ES-I3 (cell line): ENCODE results near the gene ARHGAP21.

ENCODE experiments used
- H3K36me3 ChIP-seq: 2 replicates; pipeline ENCODE4 v1.6.1; 2013; ENCODE audit warnings: mild to moderate bottlenecking, low read length, control low read depth, moderate library complexity; ENCODE audit not compliant: insufficient read depth
- H3K4me1 ChIP-seq: 2 replicates; pipeline ENCODE4 v1.6.1; 2013; ENCODE audit warnings: mild to moderate bottlenecking, control low read depth, low read length; ENCODE audit not compliant: insufficient read depth
- H3K9ac ChIP-seq: 2 replicates; pipeline ENCODE4 v1.6.1; 2013; ENCODE audit warnings: low read depth, mild to moderate bottlenecking, low read length, moderate library complexity
- H3K9me3 ChIP-seq: 2 replicates; pipeline ENCODE4 v1.6.1; 2013; ENCODE audit warnings: mild to moderate bottlenecking, low read length, moderate library complexity; ENCODE audit not compliant: control insufficient read depth, insufficient read depth

The ARHGAP21 gene

DNA sequence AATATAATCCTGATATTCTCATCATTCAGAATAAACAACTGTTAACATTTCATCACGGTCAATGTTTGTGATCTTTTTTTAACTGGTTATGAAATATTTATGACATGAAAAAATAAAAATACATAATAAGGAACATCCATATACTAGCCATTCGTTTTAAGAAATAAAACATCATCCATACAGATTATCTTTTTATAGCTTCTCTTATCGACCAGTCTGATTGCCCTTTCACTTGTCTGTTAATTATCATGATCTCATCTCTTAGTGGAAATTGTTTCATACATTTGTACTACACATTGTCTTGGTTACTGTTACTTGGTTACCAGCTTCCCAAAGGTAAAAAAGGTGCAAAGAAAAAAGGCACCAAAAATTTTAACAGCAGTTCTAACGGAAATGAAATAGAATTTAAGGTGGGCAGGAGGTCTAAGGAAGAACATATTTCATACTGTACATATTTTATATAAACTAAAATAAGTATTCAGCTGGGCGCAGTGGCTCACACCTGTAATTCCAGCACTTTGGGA is 8.4 kb downstream of the ARHGAP21 start:
- Histone ChIP-seq H3K4me1 (peaks cover 28% of the 10 kb centered on the region; the same call in 1 of the 2 replicates), H3K36me3 (no peaks in the 10 kb centered on the region), H3K9me3 (no peaks in the 10 kb centered on the region), H3K9ac (no peak overlapping the region)

GRCh38 chr10:24713086-24713485 is 10.6 kb downstream of the ARHGAP21 start:
- Histone ChIP-seq H3K9me3 (no peaks in the 10 kb centered on the region), H3K9ac (no peak overlapping the region), H3K4me1 (peaks cover 15% of the 10 kb centered on the region; the same call in 1 of the 2 replicates), H3K36me3 (no peaks in the 10 kb centered on the region)

DNA sequence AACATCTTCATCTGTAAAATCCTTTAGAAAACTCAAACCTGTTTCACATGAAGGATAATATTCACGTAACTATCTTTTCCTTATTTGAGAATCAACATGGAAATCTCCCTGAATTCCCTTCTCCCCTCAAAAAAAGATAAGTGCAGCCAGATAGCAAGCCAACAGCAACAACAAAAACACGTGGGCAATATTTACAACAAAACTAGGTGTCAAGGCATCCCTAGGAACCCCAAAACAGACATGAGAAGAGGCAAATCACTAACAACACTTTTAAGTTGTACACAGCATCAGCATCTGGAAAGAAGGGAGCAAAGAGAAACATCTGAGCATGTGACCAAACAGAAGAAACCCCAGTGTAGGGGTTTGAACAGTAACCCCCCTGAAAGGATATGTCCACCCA is 12.2 kb downstream of the ARHGAP21 start:
- Histone ChIP-seq H3K9me3 (no peaks in the 10 kb centered on the region), H3K4me1 (peaks cover 10% of the 10 kb centered on the region; the same call in 1 of the 2 replicates), H3K36me3 (no peaks in the 10 kb centered on the region), H3K9ac (no peak overlapping the region)

GRCh38 chr10:24708081-24708480 is 15.6 kb downstream of the ARHGAP21 start:
- Histone ChIP-seq H3K9me3 (no peaks in the 10 kb centered on the region), H3K4me1 (peaks cover 5% of the 10 kb centered on the region; the same call in 1 of the 2 replicates), H3K36me3 (no peaks in the 10 kb centered on the region), H3K9ac (no peak overlapping the region)

DNA sequence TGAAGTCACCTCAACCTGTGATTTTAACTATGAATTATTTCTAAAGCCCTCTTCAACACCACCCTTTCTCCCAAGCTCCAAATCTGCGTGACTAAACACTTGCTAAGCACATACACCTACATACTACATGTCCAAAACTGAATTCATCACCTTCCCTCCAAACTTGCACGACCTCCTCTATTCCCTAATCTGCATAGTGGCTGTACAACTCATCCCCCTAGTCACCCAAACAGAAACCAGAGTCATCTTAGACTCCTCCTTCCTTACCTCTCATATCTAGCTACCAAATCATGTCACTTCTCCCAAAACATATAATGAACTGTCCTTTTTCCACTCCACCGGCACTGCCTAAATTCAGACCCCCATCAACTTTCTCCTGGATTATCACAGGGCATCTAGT is 16.2 kb downstream of the ARHGAP21 start:
- H3K9me3 ChIP-seq: no peaks in the 10 kb centered on the region
- no peaks in the 10 kb centered on the region for H3K36me3 ChIP-seq
- H3K9ac ChIP-seq: no peak overlapping the region
- peaks cover 5% of the 10 kb centered on the region; the same call in 1 of the 2 replicates for H3K4me1 ChIP-seq

DNA sequence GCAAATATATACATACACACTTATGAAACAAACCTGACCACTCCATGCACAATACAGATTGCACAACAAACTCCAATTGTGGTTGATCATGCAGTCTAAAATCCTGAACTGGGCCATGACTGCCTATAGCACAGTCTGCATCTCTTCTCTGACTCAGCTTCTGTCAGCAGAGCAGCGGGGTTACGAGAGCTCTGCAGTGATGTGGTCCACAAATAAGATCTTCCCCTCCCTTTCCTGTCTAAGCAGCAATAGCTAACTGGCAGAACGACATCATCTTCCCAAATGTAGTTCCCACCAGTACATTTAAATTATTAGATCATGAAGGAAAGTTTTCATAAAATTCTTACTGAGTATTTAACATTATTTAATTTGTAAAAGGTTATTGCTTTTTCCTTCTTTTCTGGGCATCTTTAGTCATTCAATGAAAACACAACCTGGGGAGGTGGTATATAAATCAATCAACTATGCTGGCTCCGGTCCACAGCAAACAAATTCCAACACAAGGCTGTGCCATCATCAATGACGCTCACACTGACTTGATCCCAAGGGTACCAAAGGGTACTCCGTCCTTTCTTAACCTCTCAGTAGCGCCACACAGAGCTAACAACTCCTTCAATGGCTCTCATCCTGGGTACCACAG is 17.1 kb downstream of the ARHGAP21 start:
- no peaks in the 10 kb centered on the region for H3K36me3 ChIP-seq
- H3K9me3 ChIP-seq: no peaks in the 10 kb centered on the region
- peaks cover 5% of the 10 kb centered on the region; the same call in 1 of the 2 replicates for H3K4me1 ChIP-seq
- no peak overlapping the region for H3K9ac ChIP-seq

DNA sequence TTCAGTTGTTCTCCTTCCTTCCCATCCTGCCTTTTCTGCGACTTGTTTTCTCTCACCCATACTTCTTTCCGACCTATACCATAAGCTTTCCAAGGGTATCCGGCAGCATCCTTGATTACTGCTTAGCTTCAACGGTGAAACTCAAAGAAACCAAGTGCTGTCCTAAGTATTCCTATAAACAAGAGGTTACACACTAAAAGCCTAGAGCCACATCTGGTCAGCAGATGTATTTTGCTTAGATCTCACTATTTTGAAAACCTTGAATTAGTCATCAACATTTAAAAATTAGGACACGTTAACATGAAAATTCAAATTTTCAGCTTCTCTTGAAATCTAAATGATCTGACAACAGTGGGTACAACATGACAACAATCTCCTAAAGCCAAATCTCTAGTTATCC is 20.0 kb downstream of the ARHGAP21 start:
- Histone ChIP-seq H3K36me3 (no peaks in the 10 kb centered on the region), H3K9me3 (no peaks in the 10 kb centered on the region), H3K9ac (no peak overlapping the region), H3K4me1 (peaks cover 9% of the 10 kb centered on the region; the same call in 1 of the 2 replicates)

GRCh38 chr10:24701447-24701846 is 22.2 kb downstream of the ARHGAP21 start:
- Histone ChIP-seq H3K36me3 (no peaks in the 10 kb centered on the region), H3K4me1 (0 out of 2 replicates have a peak, but pooled peaks cover 3% of the 10 kb centered on the region), H3K9me3 (no peaks in the 10 kb centered on the region), H3K9ac (no peak overlapping the region)

DNA sequence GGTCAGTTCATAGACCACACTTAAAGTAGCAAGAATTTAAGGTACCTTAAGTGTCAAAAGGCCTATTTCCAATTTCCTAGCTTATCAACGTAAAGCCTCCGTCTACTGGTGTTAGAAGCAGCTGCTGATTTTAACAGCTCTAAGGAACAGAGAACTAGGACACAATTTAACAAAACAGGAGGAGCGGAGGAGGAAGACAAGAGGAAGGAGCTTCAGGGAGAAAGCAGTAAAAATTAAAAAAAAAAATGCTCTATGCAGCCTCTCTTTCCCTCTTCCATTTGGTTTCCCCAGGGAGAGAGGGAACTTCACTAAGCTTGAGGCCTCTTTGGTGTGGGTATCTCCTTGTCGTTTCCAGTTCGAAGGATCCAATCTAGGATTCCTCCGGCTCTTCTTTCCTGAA is 22.7 kb downstream of the ARHGAP21 start:
- H3K9ac ChIP-seq: no peak overlapping the region
- H3K9me3 ChIP-seq: no peaks in the 10 kb centered on the region
- no peaks in the 10 kb centered on the region; the same call in 1 of the 2 replicates for H3K36me3 ChIP-seq
- 0 out of 2 replicates have a peak, but pooled peaks cover 3% of the 10 kb centered on the region for H3K4me1 ChIP-seq

DNA sequence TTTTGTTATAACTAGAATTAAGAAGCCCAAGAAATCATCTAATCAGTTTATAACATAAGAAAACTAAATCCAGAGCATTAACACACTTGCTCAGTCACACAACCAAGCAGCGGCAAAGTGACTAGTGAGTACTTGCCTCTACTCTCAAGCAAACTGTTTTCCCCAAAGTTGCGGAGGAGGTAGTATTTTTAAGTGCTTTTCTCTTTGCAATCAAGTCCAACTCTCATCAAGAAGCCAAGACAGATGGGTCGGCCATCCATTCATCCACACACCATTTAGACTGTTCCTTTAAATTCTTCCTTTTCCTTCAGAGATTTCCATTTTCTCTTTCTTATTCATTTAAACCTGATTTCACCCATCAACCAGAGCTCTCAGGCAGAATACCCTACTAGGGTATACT is 25.4 kb downstream of the ARHGAP21 start:
- no peak overlapping the region for H3K9ac ChIP-seq
- 0 out of 2 replicates have a peak, but pooled peaks cover 3% of the 10 kb centered on the region for H3K4me1 ChIP-seq
- H3K36me3 ChIP-seq: no peaks in the 10 kb centered on the region; the same call in 1 of the 2 replicates
- H3K9me3 ChIP-seq: no peaks in the 10 kb centered on the region

GRCh38 chr10:24697080-24697479 is 26.6 kb downstream of the ARHGAP21 start:
- 0 out of 2 replicates have a peak, but pooled peaks cover 3% of the 10 kb centered on the region for H3K4me1 ChIP-seq
- H3K36me3 ChIP-seq: no peaks in the 10 kb centered on the region; the same call in 1 of the 2 replicates
- H3K9me3 ChIP-seq: no peaks in the 10 kb centered on the region
- H3K9ac ChIP-seq: no peak overlapping the region

GRCh38 chr10:24695452-24695851 is 28.2 kb downstream of the ARHGAP21 start:
- no peaks in the 10 kb centered on the region for H3K9me3 ChIP-seq
- no peaks in the 10 kb centered on the region for H3K4me1 ChIP-seq
- H3K9ac ChIP-seq: no peak overlapping the region
- no peaks in the 10 kb centered on the region; the same call in 1 of the 2 replicates for H3K36me3 ChIP-seq

GRCh38 chr10:24694086-24694485 is 29.6 kb downstream of the ARHGAP21 start:
- Histone ChIP-seq H3K9me3 (no peaks in the 10 kb centered on the region), H3K4me1 (no peaks in the 10 kb centered on the region), H3K36me3 (no peaks in the 10 kb centered on the region; the same call in 1 of the 2 replicates), H3K9ac (no peak overlapping the region)

GRCh38 chr10:24690961-24691512 is 32.6 kb downstream of the ARHGAP21 start:
- Histone ChIP-seq H3K4me1 (no peaks in the 10 kb centered on the region), H3K36me3 (no peaks in the 10 kb centered on the region; the same call in 1 of the 2 replicates), H3K9ac (no peak overlapping the region), H3K9me3 (no peaks in the 10 kb centered on the region)
